Stimulated activated CD8-positive, alpha-beta memory T cell treated with anti-CD3 and anti-CD28 coated beads, Interleukin-4, amount 100 ng/mL, for 1 hour (primary cell): ENCODE data around the gene P3H3.

ENCODE experiments used
- DNase-seq, 2 donors: peaks; one replicate each; pipeline ENCODE4 v3.0.0-alpha.2; 2020; ENCODE audit warnings: low read depth in 2 of 2, low spot score in 1 of 2

P3H3 gene

DNA sequence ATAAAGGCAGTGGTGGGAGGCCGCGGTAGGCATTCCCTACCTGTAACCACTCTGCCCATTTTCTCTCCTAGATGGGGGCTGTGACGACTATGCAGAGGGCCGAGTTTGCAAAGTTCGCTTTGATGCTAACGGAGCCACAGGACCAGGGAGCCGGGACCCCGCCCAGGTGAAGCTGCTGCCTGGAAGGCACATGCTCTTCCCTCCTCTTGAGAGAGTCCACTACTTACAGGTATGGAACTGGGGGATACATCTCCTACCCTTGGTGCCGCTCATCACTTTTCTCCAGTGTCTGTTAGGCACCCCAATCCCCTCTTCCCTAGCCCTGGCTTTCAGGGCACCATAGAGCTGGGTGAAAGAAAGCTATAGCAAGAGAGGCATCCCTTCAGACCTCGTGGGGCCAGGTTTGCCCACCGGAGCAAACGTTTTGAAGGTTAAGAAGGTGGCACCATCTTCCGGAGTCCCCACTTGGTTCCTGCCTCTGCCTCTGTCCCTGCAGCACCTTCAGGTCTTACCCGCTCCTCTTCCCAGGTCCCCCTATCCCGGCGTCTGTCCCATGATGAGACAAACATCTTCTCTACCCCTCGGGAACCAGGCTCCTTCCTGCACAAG lies 2.0 kb upstream of the P3H3 start:
- DNase-seq, result no peak

DNA sequence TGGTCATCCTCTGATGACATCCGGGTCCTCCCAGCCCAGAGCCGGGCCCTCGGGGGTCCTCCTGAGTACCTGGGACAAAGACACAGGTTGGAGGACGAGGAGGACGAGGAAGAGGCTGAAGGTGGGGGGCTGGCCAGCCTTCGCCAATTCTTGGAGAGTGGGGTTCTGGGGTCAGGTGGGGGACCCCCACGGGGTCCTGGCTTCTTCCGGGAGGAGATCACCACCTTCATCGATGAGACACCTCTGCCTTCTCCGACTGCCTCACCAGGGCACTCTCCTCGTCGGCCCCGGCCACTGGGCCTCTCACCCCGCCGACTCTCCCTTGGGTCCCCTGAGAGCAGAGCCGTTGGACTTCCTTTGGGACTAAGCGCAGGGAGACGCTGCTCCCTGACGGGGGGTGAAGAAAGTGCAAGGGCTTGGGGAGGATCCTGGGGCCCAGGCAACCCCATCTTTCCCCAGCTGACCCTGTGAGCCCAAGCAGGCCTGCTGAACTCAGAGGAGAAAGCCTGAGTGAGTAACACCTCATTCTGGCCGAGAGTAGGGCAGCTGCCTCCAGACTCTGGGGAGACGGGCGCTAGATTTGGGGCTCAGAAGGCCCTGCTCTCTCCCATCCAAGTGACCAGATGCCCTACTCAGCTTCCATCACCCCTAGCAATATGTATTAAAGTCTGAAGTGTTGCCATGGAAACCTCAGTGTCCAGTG lies 1.3 kb upstream of the P3H3 start:
- no peak for DNase-seq

DNA sequence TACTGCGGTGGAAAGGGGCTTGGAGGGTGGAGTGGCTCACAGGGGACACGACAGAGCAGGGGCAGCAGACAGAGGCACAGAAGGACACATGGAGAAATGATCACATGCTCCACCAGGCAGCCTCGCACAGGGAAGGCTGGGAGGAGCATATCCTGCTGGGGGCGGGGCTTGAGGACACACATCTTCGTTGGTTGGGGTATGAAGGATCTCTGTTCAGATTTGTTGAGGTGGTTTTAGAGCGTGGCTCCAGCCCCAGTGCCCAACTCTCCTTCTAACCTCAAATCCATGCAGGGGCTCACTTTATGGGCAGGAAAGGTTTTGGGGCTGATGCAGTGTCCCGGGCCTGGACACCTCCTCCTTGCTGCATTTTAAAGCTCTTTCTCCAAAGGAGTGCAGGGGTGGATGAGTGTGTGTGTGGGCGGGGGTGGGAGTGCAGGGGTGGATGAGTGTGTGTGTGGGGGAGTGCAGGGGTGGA lies 733 bp upstream of the P3H3 start:
- no peak for DNase-seq

DNA sequence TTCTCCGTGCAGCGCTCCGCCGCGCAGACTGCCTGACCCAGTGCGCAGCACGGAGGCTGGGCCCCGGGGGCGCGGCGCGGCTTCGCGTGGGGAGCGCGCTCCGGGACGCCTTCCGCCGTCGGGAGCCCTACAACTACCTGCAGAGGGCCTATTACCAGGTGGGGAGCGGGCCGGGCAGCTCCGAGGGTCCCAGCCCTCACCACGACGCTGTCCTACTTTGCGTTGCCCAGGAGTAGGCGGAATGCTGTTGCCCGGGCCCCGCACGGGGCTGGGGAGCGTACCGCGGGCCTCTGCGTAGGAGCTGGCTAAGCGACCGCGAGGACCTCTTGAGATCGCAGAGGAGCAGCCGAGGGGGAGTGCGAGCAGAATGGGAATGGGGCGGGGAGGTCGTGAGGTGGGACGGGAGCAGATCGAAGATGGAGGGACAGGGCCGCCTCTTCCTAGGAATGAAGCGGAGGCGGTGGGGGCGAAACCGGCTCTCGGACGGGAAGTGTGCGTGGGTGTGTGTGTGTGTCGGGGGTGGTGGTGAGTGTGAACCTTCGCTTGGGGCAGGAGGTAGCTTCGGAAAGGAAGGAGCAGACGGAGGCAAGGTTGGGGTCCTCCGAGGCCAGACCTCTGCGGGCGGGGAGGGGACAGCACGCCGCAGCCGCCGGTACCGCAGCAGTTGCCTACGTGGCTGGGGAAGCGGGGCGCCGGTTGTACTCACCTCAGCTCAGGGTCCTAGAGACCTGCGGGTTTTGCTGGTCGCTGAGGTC lies 751 bp downstream of the P3H3 start:
- no peak for DNase-seq

DNA sequence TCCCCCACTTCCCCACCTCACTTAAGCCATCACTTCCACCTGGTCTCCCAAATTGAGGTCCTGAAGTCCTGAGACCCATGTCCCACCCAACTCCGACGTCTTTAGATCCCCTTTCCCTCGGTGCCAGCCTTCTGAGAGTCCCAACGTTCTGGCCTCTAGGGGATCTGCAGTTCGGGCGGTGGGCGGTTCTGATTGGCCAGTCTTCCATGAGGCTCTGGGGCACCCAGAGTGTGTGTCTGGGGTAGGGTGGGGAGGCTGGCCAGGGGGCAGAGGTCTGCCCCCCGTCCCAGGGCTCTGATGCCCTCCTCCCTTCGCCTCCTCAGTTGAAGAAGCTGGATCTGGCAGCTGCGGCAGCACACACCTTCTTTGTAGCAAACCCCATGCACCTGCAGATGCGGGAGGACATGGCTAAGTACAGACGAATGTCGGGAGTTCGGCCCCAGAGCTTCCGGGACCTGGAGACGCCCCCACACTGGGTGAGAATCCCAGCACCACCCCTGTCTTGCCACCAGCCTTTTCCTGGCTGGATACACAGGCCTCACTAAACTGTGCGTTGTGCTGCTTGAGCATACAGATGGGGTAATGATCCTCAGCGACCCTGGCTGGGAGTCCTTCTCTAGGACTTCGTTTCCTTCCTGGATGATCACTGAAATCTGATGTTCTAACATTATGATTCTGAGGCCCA lies 1.5 kb downstream of the P3H3 start:
- DNase-seq, result no peak

DNA sequence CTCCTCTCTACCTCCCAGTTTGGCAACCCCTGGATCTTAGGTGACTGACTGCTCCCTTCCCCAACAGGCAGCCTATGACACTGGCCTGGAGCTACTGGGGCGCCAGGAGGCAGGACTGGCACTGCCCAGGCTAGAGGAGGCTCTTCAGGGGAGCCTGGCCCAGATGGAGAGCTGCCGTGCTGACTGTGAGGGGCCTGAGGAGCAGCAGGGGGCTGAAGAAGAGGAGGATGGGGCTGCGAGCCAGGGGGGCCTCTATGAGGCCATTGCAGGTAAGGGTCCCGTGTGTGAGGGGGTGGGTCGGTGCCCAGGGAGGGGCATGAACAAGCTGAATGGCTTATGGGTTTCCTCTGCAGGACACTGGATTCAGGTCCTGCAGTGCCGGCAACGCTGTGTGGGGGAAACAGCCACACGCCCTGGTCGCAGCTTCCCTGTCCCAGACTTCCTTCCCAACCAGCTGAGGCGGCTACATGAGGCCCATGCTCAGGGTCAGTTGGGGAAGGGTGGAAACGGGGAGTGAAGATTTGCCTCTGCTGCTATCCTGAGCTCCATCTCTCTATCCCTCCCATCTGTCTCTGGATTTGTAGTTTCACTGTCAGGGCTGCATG lies 2.2 kb downstream of the P3H3 start:
- DNase-seq, result no peak

DNA sequence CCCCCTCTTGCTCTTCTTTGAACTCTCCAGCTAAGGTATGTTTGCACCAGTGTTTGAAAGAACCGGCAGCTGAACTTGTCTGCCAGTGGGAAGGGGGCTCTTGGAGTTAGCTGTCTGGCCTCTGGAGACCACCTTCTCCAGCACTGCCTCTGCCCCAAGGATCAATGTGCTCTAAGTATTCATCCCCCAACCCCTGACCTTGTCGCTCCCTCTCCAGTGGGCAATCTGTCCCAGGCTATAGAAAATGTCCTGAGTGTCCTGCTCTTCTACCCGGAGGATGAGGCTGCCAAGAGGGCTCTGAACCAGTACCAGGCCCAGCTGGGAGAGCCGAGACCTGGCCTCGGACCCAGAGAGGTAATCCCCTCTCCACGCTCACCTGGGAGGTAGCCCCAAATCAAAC lies 2.8 kb downstream of the P3H3 start:
- no peak for DNase-seq

DNA sequence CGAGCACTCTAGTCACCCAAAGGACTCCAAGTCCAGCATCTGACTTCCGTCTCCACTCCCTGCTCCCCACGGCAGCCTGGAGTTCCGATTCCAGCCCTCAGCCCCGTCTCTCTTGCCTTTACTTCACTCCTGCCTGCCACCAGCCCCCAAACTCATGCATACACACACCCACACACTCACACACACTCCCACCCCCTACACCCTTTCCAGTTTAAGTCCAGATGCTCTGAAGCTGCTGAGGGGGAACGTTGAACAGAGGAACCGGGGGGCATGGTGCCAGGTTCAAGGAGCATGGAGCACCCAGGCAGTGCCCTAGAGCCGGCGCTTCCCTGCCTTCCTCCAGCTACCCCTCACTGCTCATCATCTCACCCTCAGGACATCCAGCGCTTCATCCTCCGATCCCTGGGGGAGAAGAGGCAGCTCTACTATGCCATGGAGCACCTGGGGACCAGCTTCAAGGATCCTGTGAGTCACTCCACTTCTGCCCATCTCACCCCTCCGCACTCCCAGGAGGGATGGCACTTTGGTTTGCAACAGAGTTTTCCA lies 3.3 kb downstream of the P3H3 start:
- no peak for DNase-seq

DNA sequence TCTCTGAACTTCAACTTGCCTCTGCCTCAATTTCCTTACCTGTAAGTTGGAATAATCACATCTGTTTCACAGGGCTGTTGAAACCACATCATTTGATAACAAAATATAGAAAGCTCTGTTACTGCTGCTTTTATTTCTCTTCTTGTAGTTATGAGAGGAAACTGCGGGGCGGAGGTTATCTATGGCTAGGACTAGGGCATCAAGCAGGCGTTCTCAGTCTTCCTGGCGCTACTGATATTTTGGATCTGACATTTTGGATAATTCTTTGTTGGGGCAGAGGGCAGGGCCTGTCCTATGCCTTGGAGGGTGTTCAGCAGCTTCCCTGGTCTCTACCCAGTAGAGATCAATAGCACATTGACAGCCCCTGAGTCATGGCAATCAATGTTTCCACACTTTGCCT lies 3.9 kb downstream of the P3H3 start:
- no peak for DNase-seq

DNA sequence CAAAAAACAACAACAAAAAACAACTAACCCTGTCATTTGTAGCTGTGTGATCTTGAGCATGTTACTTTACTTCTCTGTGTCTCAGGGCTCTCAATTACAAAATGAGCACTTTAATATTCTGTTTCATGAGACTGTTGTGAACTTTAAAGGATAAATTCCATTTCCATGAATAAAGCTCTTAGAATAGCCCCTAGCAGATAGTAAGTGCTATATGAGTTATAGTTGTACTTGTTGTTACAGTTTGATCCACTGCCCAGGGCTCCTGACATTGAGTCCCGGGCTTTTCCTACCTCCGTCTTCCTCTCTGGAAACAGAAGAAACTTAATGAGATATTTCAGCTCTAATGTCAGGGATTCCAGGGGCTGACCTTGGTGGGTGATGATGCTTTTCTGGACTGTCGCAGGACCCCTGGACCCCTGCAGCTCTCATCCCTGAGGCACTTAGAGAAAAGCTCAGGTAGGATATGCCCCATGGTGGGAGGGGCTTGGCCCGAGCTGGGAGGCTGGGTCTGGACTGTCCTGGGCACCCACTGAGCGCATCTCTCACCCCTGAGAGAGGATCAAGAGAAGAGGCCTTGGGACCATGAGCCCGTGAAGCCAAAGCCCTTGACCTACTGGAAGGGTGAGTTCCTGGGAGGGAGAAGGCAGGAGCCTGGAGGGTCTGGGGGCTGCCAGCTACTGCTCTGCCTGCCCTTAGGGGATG lies 5.1 kb downstream of the P3H3 start:
- DNase-seq, result no peak

DNA sequence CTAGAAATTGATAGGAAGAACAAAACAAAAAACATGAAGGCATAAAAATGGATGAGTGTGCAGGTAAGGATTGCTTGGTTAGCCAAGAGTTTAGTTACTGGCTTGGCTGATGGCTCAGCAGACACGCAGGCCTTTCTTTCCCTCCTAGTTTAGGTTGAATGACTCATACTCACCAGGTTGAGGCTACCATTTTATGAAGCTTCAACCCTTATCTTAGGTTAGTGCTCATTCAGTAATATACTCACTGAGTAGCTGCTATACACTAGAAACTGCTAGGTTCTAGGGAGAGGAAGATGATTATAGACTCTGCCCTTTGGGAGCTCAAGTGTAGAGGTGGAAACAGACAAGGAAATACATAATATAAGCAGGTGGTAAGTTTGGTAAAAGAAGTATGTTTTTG lies 6.0 kb downstream of the P3H3 start:
- DNase-seq, result no peak

DNA sequence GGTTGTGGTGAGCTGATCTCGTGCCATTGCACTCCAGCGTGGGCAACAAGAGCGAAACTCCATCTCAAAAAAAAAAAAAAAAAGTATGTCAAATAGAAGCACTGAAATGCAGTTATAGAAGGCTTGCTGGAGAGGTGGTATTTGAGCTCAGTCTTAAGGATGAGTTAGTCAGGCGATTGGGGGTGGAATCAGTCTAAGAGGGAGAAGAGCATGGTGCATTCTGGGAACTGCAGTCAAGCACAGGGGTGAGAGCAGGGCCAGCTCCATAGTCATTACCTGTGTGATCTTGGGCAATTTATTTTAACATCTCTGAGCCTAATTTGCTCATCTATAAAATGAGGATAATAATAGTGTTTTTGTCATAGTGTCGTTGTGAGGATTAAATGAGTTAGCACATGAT lies 6.7 kb downstream of the P3H3 start:
- DNase-seq, result no peak

DNA sequence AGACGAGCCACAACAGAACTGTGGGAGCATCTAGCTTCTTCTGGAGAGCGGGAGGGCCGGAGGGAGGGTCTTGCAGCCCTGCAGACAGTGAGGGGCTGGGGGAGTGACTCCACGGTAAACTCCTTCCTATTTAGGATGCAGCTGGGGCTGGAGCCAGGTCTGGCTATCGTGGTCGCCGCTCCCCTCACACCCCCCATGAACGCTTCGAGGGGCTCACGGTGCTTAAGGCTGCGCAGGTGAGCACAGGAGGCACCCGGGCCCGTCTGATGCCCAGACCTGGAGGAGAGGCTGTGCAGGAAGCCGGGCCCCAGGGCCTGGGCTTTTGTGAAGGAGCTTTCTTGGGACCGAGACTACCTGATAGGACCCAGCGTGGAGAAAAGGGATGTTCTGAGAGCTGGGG lies 8.6 kb downstream of the P3H3 start:
- DNase-seq, result no peak

DNA sequence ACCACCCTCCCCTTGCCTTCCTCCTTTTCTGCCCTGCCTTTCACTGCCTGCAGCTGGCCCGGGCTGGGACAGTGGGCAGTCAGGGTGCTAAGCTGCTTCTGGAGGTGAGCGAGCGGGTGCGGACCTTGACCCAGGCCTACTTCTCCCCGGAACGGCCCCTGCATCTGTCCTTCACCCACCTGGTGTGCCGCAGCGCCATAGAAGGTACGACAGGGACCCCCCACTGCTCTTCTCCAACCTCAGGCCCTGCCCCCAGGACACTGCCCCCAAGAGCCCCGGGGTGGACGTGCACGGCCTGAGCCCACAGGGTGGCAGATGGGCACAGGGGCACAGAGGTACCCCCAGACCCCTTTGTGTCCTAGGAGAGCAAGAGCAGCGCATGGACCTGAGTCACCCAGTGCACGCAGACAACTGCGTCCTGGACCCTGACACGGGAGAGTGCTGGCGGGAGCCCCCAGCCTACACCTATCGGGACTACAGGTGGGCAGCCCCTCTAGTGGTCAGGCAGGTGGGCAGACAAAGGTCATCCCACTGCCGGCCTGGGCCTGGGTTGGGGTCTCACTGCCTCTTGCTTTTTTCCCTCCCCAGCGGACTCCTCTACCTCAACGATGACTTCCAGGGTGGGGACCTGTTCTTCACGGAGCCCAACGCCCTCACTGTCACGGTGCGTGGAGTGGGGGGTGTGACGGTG lies 9.3 kb downstream of the P3H3 start:
- DNase-seq, result no peak

DNA sequence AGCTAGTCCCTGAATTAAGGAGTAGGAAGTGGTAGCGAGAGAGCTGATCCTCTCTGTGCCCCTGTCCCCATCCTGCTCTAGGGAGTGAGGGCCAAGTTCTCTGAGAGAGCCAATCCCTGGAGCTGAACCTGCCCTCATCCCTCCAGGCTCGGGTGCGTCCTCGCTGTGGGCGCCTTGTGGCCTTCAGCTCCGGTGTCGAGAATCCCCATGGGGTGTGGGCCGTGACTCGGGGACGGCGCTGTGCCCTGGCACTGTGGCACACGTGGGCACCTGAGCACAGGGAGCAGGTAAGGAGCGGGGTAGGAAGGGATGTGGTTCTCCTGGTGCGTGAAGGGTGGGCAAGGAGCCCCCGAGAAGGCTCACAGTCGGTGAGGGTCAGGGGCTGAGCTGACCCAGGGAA lies 10.6 kb downstream of the P3H3 start:
- DNase-seq, result no peak

DNA sequence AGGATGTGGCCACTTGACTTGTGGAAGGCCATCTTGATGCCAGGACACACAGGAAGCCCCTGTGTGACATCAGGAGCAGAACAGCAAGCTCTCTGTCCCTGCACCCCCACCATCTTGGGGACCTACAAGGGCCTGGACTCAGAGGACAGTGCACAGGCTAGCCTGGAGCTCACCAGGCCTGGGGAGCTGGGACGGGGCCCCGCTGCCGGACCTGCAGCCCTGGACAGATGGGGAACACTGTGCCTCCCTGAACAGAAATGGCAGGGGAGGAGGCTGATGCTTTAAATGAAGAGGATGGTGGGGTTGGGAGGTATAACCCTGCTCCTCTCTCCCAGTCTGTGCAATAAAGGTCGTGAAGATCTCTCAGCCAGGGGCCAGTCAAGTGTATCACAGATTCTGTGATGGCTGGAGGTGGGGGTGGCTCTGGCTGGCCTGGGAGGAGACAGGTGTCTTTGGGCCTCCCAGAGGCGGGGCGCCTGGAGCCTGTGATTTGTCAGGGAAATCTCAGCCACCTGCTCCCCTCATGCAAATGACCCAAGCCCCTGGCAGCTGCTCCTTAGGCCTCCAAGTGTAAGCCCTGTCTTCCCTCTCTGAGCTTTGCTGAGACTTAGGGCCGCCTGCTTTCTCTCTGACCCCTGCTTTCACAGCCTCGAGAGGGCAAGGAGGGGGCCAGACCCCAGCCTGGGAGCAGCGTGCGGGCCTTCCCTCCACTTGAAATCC lies 11.4 kb downstream of the P3H3 start:
- no peak for DNase-seq

DNA sequence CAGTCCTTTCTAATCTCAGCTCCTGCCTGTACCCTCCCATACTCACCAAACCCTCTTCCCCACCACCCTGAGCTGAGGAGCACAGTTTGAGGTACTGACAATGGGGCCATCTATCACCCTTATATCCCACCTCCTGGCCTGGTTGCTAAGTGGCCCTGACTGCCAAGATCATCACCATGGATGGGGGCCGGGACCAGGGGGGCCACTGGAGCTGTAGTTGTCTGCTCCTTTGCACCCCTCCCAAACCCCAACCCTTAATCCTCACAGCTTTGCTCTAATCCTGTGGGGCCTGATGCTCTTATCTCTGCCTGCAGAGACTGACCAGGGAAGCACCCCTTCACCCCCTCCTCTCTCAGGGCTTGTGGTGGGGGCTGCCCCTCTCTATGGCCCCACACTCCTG lies 12.1 kb downstream of the P3H3 start:
- no peak for DNase-seq

DNA sequence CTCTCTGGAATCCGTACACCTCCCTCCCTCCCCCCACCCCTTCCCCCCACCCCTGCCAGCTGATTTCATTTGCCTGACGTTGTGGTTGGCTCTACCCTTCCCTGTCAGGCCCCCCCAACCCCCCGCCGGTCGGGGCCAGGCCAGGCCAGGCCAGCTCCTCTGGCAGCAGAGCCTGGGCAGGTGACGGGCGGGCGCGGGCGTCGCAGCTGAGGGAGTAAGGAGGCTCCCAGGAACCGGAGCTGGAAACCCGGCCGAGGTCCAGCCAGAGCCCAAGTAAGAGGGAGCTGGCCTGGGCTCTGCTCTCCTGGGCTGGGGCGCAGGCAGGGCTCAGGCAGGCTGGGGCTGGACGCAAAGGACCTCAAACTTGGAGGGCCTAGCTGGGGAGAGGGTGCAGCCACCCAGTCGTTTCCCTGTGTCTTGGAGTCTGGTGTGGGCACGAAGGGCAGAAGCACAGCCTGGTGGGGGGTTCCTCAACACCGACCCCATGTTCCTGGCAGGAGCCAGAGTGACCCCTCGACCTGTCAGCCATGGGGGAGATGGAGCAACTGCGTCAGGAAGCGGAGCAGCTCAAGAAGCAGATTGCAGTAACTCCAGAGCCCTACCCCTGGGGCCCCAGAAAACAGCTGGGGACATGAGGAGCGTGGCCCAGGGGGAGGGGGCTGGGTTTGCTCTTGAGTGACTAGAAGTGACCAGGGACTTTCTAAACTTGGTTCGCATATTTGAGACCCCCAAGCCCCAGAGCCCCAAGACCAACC lies 12.7 kb downstream of the P3H3 start, which contains the start of gene GNB3:
TSS of gene GNB3 (plus strand) at position 165 of the 755 bp plus-strand sequence. CDS start at position 528, 363 bp downstream.
- no peak for DNase-seq
